ENCODE results near the gene LDHD.

DNA sequence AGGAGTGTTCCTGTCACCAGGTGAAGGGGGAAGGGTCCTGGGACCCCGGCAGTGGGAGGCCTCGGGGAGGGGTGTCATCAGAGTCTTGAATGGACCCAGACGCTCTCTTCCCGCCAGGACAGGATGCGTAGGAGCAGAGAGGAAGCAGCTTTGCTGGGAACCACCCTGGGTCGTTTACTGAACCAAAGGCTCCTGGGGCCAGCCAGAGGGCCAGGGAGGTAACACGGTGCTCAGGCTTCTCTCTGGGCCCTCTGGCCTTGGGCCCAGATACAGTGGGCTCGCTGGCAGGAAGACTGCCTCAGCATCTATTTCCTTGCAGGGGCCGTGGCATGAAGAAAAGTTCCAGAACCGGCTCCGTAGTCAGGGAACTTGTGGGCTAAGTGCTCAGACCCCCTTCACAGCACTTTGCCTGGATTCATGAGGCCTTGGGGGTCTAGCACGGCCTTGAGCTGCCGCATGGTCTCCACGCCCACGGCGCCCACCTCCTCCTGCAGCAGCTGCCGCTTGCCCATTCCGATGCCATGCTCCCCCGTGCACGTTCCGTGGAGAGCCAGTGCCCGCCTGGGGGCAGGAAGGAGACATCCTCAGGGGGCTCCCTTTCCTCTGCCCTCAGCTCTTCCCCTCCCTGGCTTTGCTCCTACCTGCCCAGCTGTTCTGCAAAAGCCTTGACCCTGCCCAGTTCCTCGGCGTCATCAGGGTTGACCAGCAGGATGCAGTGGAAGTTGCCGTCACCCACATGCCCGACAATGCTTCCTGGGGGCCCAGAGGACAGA, 4.4 kb downstream of the LDHD start:
- TF ChIP-seq, protein P1, sequence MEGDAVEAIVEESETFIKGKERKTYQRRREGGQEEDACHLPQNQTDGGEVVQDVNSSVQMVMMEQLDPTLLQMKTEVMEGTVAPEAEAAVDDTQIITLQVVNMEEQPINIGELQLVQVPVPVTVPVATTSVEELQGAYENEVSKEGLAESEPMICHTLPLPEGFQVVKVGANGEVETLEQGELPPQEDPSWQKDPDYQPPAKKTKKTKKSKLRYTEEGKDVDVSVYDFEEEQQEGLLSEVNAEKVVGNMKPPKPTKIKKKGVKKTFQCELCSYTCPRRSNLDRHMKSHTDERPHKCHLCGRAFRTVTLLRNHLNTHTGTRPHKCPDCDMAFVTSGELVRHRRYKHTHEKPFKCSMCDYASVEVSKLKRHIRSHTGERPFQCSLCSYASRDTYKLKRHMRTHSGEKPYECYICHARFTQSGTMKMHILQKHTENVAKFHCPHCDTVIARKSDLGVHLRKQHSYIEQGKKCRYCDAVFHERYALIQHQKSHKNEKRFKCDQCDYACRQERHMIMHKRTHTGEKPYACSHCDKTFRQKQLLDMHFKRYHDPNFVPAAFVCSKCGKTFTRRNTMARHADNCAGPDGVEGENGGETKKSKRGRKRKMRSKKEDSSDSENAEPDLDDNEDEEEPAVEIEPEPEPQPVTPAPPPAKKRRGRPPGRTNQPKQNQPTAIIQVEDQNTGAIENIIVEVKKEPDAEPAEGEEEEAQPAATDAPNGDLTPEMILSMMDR (IDR thresholded peaks at IDR 0.05): no peak
- TF ChIP-seq POLR2A (IDR thresholded peaks at IDR 0.05) (no peak), EP300 (IDR thresholded peaks at IDR 0.05) (no peak), POLR2AphosphoS5 (IDR thresholded peaks at IDR 0.05) (no peak)

Measured in upper lobe of left lung (tissue), 4 donors.